Measurements from ENCODE around the gene FBXO9.

The FBXO9 gene

GRCh38 chr6:53041356-53041755, 23.8 kb upstream of the FBXO9 start:
- DNase-seq: no peak
- Mint-ChIP-seq H3K4me3 (no peak overlapping the region), H3K4me1 (peaks cover 26% of the 10 kb centered on the region), H3K27me3 (ENCODE audit: low read depth, poor library complexity) (no peaks in the 10 kb centered on the region), H3K27ac (no peak overlapping the region), H3K36me3 (ENCODE audit: low read depth) (peaks cover 44% of the 10 kb centered on the region), H3K9me3 (no peaks in the 10 kb centered on the region)
- TF ChIP-seq CTCF (IDR thresholded peaks at IDR 0.05): no peak

GRCh38 chr6:53042112-53042511, 23.1 kb upstream of the FBXO9 start:
- TF ChIP-seq CTCF (IDR thresholded peaks at IDR 0.05): no peak
- no peaks in the 10 kb centered on the region for H3K9me3 Mint-ChIP-seq

GRCh38 chr6:53043581-53043980, 21.6 kb upstream of the FBXO9 start:
- TF ChIP-seq CTCF (IDR thresholded peaks at IDR 0.05): no peak
- DNase-seq: no peak
- Mint-ChIP-seq H3K36me3 (ENCODE audit: low read depth) (peaks cover 36% of the 10 kb centered on the region), H3K4me3 (peak overlapping the region; percentile 12), H3K4me1 (peaks cover 26% of the 10 kb centered on the region), H3K27ac (no peak overlapping the region), H3K9me3 (no peaks in the 10 kb centered on the region), H3K27me3 (ENCODE audit: low read depth, poor library complexity) (no peaks in the 10 kb centered on the region)

More at GRCh38 chr6:53042112-53042511, 23.1 kb upstream of the FBXO9 start:
- Mint-ChIP-seq H3K36me3 (ENCODE audit: low read depth) (peaks cover 40% of the 10 kb centered on the region), H3K27me3 (ENCODE audit: low read depth, poor library complexity) (no peaks in the 10 kb centered on the region), H3K27ac (no peak overlapping the region), H3K4me3 (no peak overlapping the region), H3K4me1 (peaks cover 26% of the 10 kb centered on the region)
- no peak for DNase-seq

GRCh38 chr6:53044071-53044470, 21.1 kb upstream of the FBXO9 start:
- no peak for TF ChIP-seq CTCF (IDR thresholded peaks at IDR 0.05)
- H3K4me3 Mint-ChIP-seq: peak overlapping the region; percentile 0
- no peak overlapping the region for H3K27ac Mint-ChIP-seq
- H3K27me3 Mint-ChIP-seq (ENCODE audit: low read depth, poor library complexity): no peaks in the 10 kb centered on the region
- DNase-seq: peak; percentile 21
- H3K4me1 Mint-ChIP-seq: peaks cover 26% of the 10 kb centered on the region
- H3K9me3 Mint-ChIP-seq: no peaks in the 10 kb centered on the region
- H3K36me3 Mint-ChIP-seq (ENCODE audit: low read depth): peaks cover 36% of the 10 kb centered on the region

- no peak for TF ChIP-seq CTCF (IDR thresholded peaks at IDR 0.05)
- no peaks in the 10 kb centered on the region for H3K27me3 Mint-ChIP-seq (ENCODE audit: low read depth, poor library complexity)
- H3K4me3 Mint-ChIP-seq: no peak overlapping the region
- peaks cover 36% of the 10 kb centered on the region for H3K36me3 Mint-ChIP-seq (ENCODE audit: low read depth)
- peaks cover 26% of the 10 kb centered on the region for H3K4me1 Mint-ChIP-seq
- DNase-seq: no peak
- no peaks in the 10 kb centered on the region for H3K9me3 Mint-ChIP-seq
- H3K27ac Mint-ChIP-seq: no peak overlapping the region
These were observed 20.6 kb upstream of the FBXO9 start for GRCh38 chr6:53044572-53044971.

GRCh38 chr6:53045891-53046673, 19.1 kb upstream of the FBXO9 start:
- H3K27me3 Mint-ChIP-seq (ENCODE audit: low read depth, poor library complexity): no peaks in the 10 kb centered on the region
- H3K36me3 Mint-ChIP-seq (ENCODE audit: low read depth): peaks cover 26% of the 10 kb centered on the region
- no peak for TF ChIP-seq CTCF (IDR thresholded peaks at IDR 0.05)
- H3K9me3 Mint-ChIP-seq: no peaks in the 10 kb centered on the region
- H3K27ac Mint-ChIP-seq: no peak overlapping the region
- no peak overlapping the region for H3K4me3 Mint-ChIP-seq
- no peak for DNase-seq
- peaks cover 26% of the 10 kb centered on the region for H3K4me1 Mint-ChIP-seq
